ENCODE data around the gene ASAP3. TPM values are rescaled to one million over a fixed set of nuclear protein-coding genes. Genes with fewer than 3 reads are reported as not detected.

Gene ASAP3
- total and polyA plus RNA-seq, 4 donors = 8.3 to 25.9 (median 16.7) TPM

GRCh38 chr1:23530747-23531561, 47.0 kb upstream of the ASAP3 start, which contains the start of gene E2F2:
Gene E2F2 (minus strand): TSS chr1:23531233. CDS start chr1:23530793, 440 bp downstream.
- Histone ChIP-seq H3K9me3 (ENCODE audit: control insufficient read depth in 4 of 4, low read length in 3 of 4) (no peaks in the 10 kb centered on the region), H3K4me1 (ENCODE audit: control insufficient read depth in 4 of 4, insufficient read depth in 4 of 4, low read length in 3 of 4) (peaks cover 12 to 18% (median 14%) of the 10 kb centered on the region in 4 donors), H3K9ac (ENCODE audit: low read depth in 1 of 2, low read length in 2 of 2) (no peak within 1 kb of the TSS), H3K27me3 (ENCODE audit: control insufficient read depth in 4 of 4, insufficient read depth in 4 of 4, low read length in 3 of 4) (no peaks in the 10 kb centered on the region), H3K36me3 (ENCODE audit: control insufficient read depth in 4 of 4, insufficient read depth in 3 of 4, low read depth in 1 of 4, low read length in 3 of 4) (no peaks in the 10 kb centered on the region), H3K27ac (ENCODE audit: low read depth in 1 of 2, low read length in 2 of 2) (no peak within 1 kb of the TSS), H3K4me3 (ENCODE audit: low read depth in 1 of 3, low read length in 3 of 3) (peak within 1 kb of the TSS in 2 of 3 donors; percentile 18 to 49)
- DNase-seq (ENCODE audit: low spot score) = peak; percentile 94
- TF ChIP-seq YY1 (IDR thresholded peaks at IDR 0.05) = no peak
- TF ChIP-seq GABPA (IDR thresholded peaks at IDR 0.05 in 1 of 2, conservative IDR thresholded peaks at IDR 0.05 in 1 of 2) = peak in 1 of 2 donors; percentile 48
- TF ChIP-seq FOXA2 (IDR thresholded peaks at IDR 0.05) = no peak
- TF ChIP-seq NR2F2 (IDR thresholded peaks at IDR 0.05) = no peak
- TF ChIP-seq RXRA (IDR thresholded peaks at IDR 0.05) = no peak
- no peak for TF ChIP-seq TAF1 (conservative IDR thresholded peaks at IDR 0.05)
- no peak for TF ChIP-seq SP1 (IDR thresholded peaks at IDR 0.05)
- no peak for TF ChIP-seq HNF4G (IDR thresholded peaks at IDR 0.05)
- peak; percentile 80 for TF ChIP-seq MAX (IDR thresholded peaks at IDR 0.05)
- no peak for TF ChIP-seq EGR1 (IDR thresholded peaks at IDR 0.05; ENCODE audit: low read depth in 2 of 2)
- TF ChIP-seq JUND (IDR thresholded peaks at IDR 0.05) = no peak
- TF ChIP-seq RAD21 (IDR thresholded peaks at IDR 0.05) = peak in 1 of 2 donors; percentile 42
- no peak for TF ChIP-seq ATF3 (IDR thresholded peaks at IDR 0.05)
- no peak for TF ChIP-seq HNF4A (conservative IDR thresholded peaks at IDR 0.05)
- TF ChIP-seq CTCF (IDR thresholded peaks at IDR 0.05; ENCODE audit: low read depth, low read length, missing input control) = no peak
- no peak for TF ChIP-seq REST (IDR thresholded peaks at IDR 0.05)
- no peak for TF ChIP-seq FOXA1 (IDR thresholded peaks at IDR 0.05)
- under 1% methylated on average over 85 of the region's 85 CpGs for WGBS
